GM21367 (cell line): ENCODE measurements around the gene ZC3HAV1L.
"Not testable (repeated sequence)": the region's sequence is repeated elsewhere in the genome, so short reads cannot be mapped to it uniquely, and the experiment has no call there.

Experiments
- ATAC-seq: cut with Tn5 transposase; IDR thresholded peaks from one replicate; pipeline ENCODE4 v1.9.1; 2021; ENCODE audit not compliant: unreplicated experiment

ZC3HAV1L gene

GRCh38 chr7:139054101-139054500 lies 18.3 kb upstream of the ZC3HAV1L start:
- ATAC-seq, result no peak

DNA sequence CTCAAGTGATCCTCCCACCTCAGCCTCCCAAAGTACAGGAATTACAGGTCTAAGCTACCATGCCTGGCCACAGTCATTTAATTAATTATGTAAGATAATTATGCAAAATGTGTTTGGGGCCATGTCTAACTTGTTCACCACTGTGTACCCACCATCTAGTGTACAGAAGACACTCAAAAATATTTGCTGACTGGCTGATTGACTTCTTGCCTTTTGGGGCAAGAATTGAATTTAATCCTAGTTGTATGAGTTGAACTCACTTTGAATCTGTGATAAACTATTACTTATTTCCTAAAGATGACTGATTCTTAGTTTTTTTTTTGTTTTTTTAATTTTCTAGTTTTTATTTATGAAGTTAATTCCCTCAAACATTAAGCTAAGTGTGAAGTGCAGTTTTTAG lies 15.8 kb upstream of the ZC3HAV1L start:
- no peak for ATAC-seq

- ATAC-seq, result no peak
Observed at GRCh38 chr7:139049936-139050335, 14.1 kb upstream of the ZC3HAV1L start.

- no peak for ATAC-seq
Observed at GRCh38 chr7:139049111-139049510, 13.3 kb upstream of the ZC3HAV1L start.

DNA sequence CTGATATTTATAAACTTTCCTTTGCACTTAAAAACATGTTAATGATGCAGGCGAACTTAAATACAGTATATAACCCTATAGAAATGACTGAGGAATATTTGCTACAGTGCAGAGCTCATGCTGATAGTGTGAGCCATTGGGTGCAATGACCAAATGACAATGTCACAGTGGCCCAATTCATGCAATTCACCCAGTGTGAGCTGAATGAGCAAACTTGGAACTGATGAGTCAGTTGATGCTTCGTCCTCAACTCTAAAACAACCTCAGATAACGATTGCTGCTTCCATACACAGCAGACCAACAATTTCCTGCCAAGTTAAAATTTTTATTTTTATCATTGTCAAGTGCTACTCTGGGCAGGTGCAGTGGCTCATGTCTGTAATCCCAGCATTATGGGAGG lies 12.1 kb upstream of the ZC3HAV1L start:
- no peak for ATAC-seq

- ATAC-seq, result no peak
Observed at GRCh38 chr7:139046143-139046542, 10.3 kb upstream of the ZC3HAV1L start.

DNA sequence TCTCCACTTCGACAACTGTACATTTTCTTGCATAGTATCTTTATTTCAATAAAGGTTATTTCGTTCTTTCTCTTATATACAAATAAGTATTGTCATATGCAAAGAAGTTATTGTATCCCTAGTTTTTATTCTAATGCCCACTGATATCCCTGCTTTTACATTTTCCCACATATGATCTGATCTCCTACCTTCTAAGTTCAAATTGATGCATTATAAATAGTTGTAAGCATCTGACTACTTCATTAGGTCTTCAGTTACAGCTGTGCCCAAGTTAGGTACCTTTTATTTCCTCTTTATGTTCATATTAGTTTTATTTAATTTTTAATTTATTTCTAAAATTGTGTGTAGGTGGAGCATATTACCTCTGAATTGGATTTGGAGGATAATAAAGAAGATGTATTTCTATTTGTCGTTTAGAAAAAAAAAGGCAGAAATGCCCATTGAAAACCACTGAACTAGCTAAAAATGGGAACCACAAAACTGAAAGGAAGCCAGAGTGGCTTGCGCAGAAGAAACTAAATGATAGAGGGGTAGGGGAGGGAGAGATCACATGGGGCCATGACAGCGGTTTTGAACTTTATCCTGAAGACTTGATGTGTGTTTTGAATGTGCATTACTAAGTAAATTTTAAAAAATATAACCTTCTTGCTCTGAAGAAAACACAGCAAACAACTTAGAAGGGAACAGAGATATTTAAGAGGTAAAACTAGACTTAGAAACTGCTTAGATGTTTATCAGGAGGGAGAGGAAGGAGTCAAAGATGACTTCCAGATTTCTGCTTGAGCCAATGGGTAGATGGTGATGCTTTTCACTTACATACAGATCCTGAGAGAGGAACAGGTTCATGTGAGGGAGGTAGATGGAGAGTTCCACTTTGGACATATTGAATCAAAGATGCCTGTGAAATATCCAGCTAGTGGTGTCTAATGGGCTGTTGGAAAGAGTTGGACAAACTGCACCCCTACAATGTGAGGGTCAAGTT lies 9.3 kb upstream of the ZC3HAV1L start:
- ATAC-seq, result no peak

- no peak for ATAC-seq
Observed at GRCh38 chr7:139043823-139044812, 8.3 kb upstream of the ZC3HAV1L start.

GRCh38 chr7:139041378-139042085 lies 5.7 kb upstream of the ZC3HAV1L start:
- ATAC-seq, result no peak

DNA sequence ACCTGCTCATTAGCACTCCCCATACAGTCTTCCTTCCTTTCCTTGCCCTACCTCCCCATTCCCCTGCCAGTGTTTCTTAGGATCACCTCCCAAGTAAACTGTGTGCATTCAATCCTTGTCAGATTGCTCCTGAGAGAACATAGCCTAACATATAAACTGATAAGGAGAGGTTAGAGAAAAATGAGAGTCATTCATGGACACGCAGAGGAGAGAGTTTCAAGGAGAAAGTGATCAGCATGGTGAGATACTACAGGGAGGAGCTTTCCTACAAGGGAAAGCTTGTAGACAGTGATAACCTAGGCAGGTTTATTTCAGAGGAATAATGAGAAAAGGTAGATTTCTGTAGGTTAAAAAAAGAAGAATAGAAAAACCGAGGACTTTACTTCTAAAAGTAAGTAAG lies 2.8 kb upstream of the ZC3HAV1L start:
- ATAC-seq, result no peak

- no peak for ATAC-seq
Observed at GRCh38 chr7:139036901-139037300, 1.1 kb upstream of the ZC3HAV1L start.

- peak; percentile 36 for ATAC-seq
Observed at GRCh38 chr7:139034855-139035585, 822 bp downstream of the ZC3HAV1L start.

- ATAC-seq, result no peak
Observed at GRCh38 chr7:139034336-139034735, 1.5 kb downstream of the ZC3HAV1L start.

- ATAC-seq, result no peak
Observed at GRCh38 chr7:139033346-139034114, 2.3 kb downstream of the ZC3HAV1L start.

DNA sequence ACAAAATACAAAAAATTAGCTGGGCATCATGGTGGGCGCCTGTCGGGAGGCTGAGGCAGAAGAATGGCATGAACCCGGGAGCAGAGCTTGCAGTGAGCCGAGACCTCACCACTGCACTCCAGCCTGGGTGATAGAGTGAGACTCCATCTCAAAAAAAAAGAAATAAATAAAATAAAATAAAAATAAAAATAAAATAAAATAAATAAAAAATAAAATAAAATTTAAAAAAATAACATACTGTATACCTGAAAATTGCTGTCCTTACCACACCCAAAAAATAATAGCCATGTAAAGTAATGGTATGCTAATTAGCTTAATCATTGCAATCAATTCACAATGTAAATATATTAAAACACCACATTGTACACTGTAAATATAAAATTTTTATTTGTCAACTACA lies 3.4 kb downstream of the ZC3HAV1L start:
- no peak for ATAC-seq

GRCh38 chr7:139029353-139029752 lies 6.5 kb downstream of the ZC3HAV1L start:
- ATAC-seq, result no peak

DNA sequence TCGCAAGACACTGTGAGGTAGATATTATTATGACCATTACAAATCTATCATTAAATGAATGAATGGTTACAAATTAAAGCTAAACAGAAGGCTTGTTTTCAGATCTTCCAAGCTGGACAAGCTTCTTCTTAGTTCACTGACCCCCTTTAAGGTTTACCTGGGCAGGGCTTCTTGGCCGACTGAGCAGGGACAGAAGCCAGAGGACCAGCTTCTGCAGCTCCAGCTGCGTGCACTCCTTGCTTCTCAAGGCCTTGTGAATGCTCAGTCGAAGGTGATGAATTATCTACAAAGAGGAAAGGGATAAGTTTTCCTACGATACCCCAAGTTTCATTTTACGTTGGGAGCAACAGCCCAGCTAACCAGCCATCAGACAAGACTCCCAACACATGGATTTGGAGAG lies 9.3 kb downstream of the ZC3HAV1L start:
- ATAC-seq, result no peak

GRCh38 chr7:139025861-139026260 lies 10.0 kb downstream of the ZC3HAV1L start:
- not testable (repeated sequence) for ATAC-seq

DNA sequence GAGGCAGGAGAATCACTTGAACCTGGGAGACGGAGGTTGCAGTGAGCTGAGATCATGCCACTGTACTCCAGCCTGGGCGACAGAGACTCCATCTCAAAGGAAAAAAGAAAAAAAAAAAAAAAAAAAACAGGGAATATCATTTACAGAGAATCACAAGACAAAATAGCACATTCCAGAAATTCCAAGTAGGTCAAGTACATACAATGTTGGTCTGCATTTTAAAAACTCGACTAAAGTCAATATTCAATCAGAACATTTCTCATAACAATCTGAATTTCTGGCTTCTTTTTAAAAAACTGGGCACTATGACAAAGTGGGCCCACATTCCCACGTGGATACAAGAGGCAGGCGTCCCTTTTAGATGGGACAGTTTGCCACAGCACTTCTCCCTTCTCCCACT lies 12.8 kb downstream of the ZC3HAV1L start:
- no peak for ATAC-seq
